SU-DHL-6 (cell line): ENCODE results near the gene SNCG.

Experiments
- EZH2phosphoT487 ChIP-seq: fragments of 200-600 bp; sonication (generic), shearing (Covaris generic); conservative IDR thresholded peaks from 2 replicates; pipeline ENCODE4 v1.6.1; 2018; ENCODE audit warnings: mild to moderate bottlenecking, antibody characterized with exemption, low read length, moderate library complexity, mixed read lengths
- TF ChIP-seq, protein P1 (sequence below): fragments of 200-600 bp; sonication (generic); IDR thresholded peaks from one replicate; pipeline ENCODE4 v1.5.1; 2017; ENCODE audit warnings: antibody characterized with exemption, mild to moderate bottlenecking, low read length, moderate library complexity; ENCODE audit not compliant: insufficient read depth, poor library complexity, severe bottlenecking

DNA sequence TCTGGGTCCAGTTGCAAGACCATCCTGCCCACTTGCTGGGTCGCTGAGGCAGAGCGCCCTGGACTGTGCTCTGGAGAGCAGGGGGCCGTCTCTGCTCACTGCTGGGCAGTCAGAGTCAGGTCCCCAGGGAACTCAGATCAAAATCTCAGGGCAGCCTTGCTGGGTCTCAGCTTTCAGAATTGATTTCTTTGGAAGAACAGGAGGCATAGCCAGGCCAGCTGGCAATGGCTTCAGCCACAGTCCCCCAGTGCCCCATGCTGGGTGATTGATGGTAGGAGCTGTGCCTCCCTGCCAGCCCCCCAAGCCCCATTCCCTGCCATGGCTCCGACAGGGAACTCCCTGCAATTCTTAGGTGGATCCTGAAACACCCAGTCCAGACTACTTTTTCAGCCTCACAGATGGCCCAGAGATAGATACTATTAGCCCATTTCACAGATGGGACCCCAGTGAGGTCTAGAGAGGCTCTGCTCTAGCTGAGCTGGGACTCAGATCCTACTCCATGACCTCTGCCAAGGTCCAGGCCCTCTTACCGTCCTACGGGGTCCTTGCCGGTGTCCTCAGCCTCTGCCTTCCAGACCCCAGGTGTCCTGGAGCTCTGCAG lies 1.5 kb upstream of the SNCG start:
- TF ChIP-seq, protein P1, sequence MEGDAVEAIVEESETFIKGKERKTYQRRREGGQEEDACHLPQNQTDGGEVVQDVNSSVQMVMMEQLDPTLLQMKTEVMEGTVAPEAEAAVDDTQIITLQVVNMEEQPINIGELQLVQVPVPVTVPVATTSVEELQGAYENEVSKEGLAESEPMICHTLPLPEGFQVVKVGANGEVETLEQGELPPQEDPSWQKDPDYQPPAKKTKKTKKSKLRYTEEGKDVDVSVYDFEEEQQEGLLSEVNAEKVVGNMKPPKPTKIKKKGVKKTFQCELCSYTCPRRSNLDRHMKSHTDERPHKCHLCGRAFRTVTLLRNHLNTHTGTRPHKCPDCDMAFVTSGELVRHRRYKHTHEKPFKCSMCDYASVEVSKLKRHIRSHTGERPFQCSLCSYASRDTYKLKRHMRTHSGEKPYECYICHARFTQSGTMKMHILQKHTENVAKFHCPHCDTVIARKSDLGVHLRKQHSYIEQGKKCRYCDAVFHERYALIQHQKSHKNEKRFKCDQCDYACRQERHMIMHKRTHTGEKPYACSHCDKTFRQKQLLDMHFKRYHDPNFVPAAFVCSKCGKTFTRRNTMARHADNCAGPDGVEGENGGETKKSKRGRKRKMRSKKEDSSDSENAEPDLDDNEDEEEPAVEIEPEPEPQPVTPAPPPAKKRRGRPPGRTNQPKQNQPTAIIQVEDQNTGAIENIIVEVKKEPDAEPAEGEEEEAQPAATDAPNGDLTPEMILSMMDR: no peak
- no peak for TF ChIP-seq EZH2phosphoT487
